Stomach (tissue), 9 donors: ENCODE data around the gene KRT76. TPM values are rescaled to one million over a fixed set of nuclear protein-coding genes. Genes with fewer than 3 reads are reported as not detected.

Experiments used
- DNase-seq, 2 donors: peaks; one replicate each; pipeline versions ENCODE4 v3.0.0 to v3.0.0-alpha.2; 2013 to 2019
- H3K27ac ChIP-seq, 5 donors: fragments of 200-600 bp in 4 of 5; sonication (generic) in 4 of 5; one replicate each; pipeline ENCODE4 v1.5.1; 2013 to 2019; ENCODE audit warnings: mild to moderate bottlenecking in 1 of 5, moderate library complexity in 1 of 5
- H3K27me3 ChIP-seq, 3 donors: fragments of 200-600 bp; sonication (generic); one replicate each; pipeline ENCODE4 v1.5.1; 2017 to 2019; ENCODE audit warnings: mixed run types in 1 of 3
- H3K36me3 ChIP-seq, 4 donors: fragments of 200-600 bp; sonication (generic); 1 replicate in 3 of 4; 2 replicates in 1 of 4; pipeline ENCODE4 v1.5.1; 2016 to 2019
- H3K4me1 ChIP-seq, 4 donors: fragments of 200-600 bp; sonication (generic); one replicate each; pipeline ENCODE4 v1.5.1; 2016 to 2019
- H3K4me3 ChIP-seq, 4 donors: fragments of 200-600 bp; sonication (generic) in 3 of 4; one replicate each; pipeline ENCODE4 v1.5.1; 2016 to 2019; ENCODE audit warnings: mild to moderate bottlenecking in 1 of 4
- H3K9me3 ChIP-seq, 4 donors: fragments of 200-600 bp; sonication (generic); one replicate each; pipeline ENCODE4 v1.5.1; 2016 to 2019
- EP300 ChIP-seq: sonication (generic); formaldehyde crosslinking; IDR thresholded peaks from one replicate; pipeline ENCODE4 v1.6.1; 2017; ENCODE audit warnings: antibody characterized with exemption
- POLR2A ChIP-seq, 4 donors: fragments of 450-650 bp; IDR thresholded peaks; one replicate each; pipeline ENCODE4 v1.6.1; 2016; ENCODE audit warnings: antibody characterized with exemption in 4 of 4, control low read depth in 2 of 4, mild to moderate bottlenecking in 1 of 4, moderate library complexity in 1 of 4
- POLR2AphosphoS5 ChIP-seq, 3 donors: sonication (generic); formaldehyde crosslinking; IDR thresholded peaks; one replicate each; pipeline ENCODE4 v1.6.1; 2016; ENCODE audit warnings: antibody characterized with exemption in 3 of 3
- WGBS, 5 donors: extraction: QIAGEN DNeasy Blood & Tissue Kit in 3 of 5; methylation state at CpG; one replicate each; pipeline versions ENCODE4 v1.1.5 to v1.1.7; 2013 to 2018; 5-methylcytosine and 5-hydroxymethylcytosine counted together
- intact Hi-C: fragments of 100-400 bp; cut with DNase I; formaldehyde crosslinking; loops from one replicate; pipeline ENCODE4 v1.15.1; 2023; ENCODE audit warnings: low total_unique reads
- polyA plus RNA-seq, 3 donors: library from polyadenylated mRNA; stranded (reverse); fragments of 200-250 nt; gene quantifications; one replicate each; pipeline ENCODE4 v1.2.3, GENCODE V29; 2013
- total RNA-seq, 5 donors: library from RNA; depleted of rRNA; stranded (reverse); fragments of >200 nt; gene quantifications; one replicate each; pipeline versions ENCODE4 v1.1.0 to v1.2.3, GENCODE V29; 2014 to 2016
- TF ChIP-seq, protein P1 (sequence below), 7 experiments: fragments of 450-650 bp in 4 of 7; fragments of 200-600 bp in 3 of 7; sonication (generic) in 3 of 7; IDR thresholded peaks; one replicate each; pipeline ENCODE4 v1.5.1; 2016 to 2019; ENCODE audit warnings: antibody characterized with exemption in 7 of 7, control low read depth in 2 of 7, mild to moderate bottlenecking in 1 of 7
- donor health status: healthy with polysubstance abuse.
- donor health status: Bipolar disorder and iron deficiency.
- donor health status: healthy.

KRT76 gene
- total and polyA plus RNA-seq, 8 donors = not detected

DNA sequence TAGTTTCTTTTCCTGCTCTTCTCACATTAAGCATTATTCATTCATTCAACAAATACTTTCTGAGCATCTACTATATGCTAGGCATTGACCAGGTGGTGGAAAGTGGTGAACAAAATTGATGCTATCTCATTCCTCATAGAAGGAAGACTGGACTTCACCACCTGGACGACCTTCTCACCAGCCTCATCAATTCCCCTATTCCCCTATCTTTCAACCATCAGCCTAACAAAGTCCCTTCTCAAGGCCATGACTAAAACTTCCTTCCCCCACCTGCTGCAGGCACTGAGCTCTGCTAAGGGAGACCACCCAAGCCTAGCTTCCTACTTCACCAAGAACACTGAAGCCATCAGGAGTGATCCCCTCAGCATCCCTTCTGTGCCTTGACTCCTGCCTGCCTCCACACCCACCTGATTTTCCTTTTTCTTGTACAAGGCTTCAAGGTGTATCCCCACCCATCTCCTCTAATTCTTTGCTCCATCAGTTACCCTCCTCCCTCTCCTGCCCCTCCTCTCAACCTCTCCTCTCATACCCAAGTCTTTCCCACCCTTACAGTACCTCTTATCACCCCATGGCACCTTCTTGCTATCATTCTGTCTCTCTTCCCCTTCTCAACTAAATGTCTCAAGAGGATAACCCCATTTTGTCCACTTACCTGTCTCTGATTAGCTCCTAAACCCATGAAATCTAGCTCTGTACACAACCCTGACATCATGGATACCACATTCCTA is 19.5 kb downstream of the KRT76 start:
- H3K4me1 ChIP-seq = no peaks in the 10 kb centered on the region
- intact Hi-C loops = no loop called here
- H3K27ac ChIP-seq = no peak overlapping the region
- no peak for DNase-seq
- peaks cover 0 to 51% (median 5%) of the 10 kb centered on the region in 3 donors for H3K27me3 ChIP-seq
- TF ChIP-seq, protein P1, sequence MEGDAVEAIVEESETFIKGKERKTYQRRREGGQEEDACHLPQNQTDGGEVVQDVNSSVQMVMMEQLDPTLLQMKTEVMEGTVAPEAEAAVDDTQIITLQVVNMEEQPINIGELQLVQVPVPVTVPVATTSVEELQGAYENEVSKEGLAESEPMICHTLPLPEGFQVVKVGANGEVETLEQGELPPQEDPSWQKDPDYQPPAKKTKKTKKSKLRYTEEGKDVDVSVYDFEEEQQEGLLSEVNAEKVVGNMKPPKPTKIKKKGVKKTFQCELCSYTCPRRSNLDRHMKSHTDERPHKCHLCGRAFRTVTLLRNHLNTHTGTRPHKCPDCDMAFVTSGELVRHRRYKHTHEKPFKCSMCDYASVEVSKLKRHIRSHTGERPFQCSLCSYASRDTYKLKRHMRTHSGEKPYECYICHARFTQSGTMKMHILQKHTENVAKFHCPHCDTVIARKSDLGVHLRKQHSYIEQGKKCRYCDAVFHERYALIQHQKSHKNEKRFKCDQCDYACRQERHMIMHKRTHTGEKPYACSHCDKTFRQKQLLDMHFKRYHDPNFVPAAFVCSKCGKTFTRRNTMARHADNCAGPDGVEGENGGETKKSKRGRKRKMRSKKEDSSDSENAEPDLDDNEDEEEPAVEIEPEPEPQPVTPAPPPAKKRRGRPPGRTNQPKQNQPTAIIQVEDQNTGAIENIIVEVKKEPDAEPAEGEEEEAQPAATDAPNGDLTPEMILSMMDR (IDR thresholded peaks at IDR 0.05) = no peak
- TF ChIP-seq EP300 = no peak
- TF ChIP-seq POLR2A (IDR thresholded peaks at IDR 0.05) = no peak
- no peak for TF ChIP-seq POLR2AphosphoS5 (IDR thresholded peaks at IDR 0.05)
- peaks cover 8 to 30% (median 24%) of the 10 kb centered on the region in 4 donors for H3K9me3 ChIP-seq
- 15 to 33% (median 18%) methylated on average over 1 of the region's 1 CpG for WGBS, 5 donors
- no peaks in the 10 kb centered on the region for H3K36me3 ChIP-seq
- H3K4me3 ChIP-seq = no peak overlapping the region

GRCh38 chr12:52756281-52756960 is 20.7 kb downstream of the KRT76 start:
- peaks cover 8 to 20% (median 18%) of the 10 kb centered on the region in 4 donors for H3K9me3 ChIP-seq
- TF ChIP-seq POLR2A (IDR thresholded peaks at IDR 0.05) = no peak
- no peak for TF ChIP-seq POLR2AphosphoS5 (IDR thresholded peaks at IDR 0.05)
- no peak for TF ChIP-seq EP300
- TF ChIP-seq, protein P1 (IDR thresholded peaks at IDR 0.05) = no peak
- intact Hi-C loops = no loop called here
- H3K27ac ChIP-seq = no peak overlapping the region
- no peaks in the 10 kb centered on the region for H3K36me3 ChIP-seq
- DNase-seq = no peak
- no peak overlapping the region for H3K4me3 ChIP-seq
- H3K27me3 ChIP-seq = peaks cover 0 to 60% (median 5%) of the 10 kb centered on the region in 3 donors
- H3K4me1 ChIP-seq = no peaks in the 10 kb centered on the region
- WGBS, 5 donors = 75 to 83% (median 79%) methylated on average over 8 of the region's 8 CpGs

DNA sequence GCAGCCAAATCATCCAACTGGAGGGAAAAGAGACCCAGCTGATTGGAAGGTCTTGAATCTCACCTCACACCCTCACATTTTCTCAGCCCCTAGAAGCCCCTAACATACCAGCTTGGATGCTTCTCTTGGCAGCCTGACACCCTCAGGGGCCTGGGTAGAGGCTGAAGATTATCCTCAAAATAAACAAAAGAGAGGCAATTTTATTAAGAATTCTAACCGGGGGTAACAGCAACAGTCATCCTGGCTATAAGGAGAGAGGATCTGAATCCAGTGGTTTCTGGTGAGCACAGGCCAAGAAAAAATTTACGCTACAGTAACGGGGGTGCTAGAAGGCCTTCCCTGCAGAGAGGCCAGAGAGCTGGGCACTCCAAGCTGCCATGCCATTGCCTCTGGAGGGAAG is 21.6 kb downstream of the KRT76 start:
- Histone ChIP-seq H3K36me3 (no peaks in the 10 kb centered on the region), H3K9me3 (peaks cover 5 to 11% (median 9%) of the 10 kb centered on the region in 4 donors), H3K4me3 (no peak overlapping the region), H3K27ac (no peak overlapping the region), H3K27me3 (peaks cover 0 to 60% (median 5%) of the 10 kb centered on the region in 3 donors), H3K4me1 (no peaks in the 10 kb centered on the region)
- TF ChIP-seq POLR2A (IDR thresholded peaks at IDR 0.05) (no peak), POLR2AphosphoS5 (IDR thresholded peaks at IDR 0.05) (no peak), EP300 (no peak)
- TF ChIP-seq, protein P1 (IDR thresholded peaks at IDR 0.05) = no peak
- DNase-seq = no peak
- 79 to 84% (median 82%) methylated on average over 3 of the region's 3 CpGs for whole genome bisulfite sequencing, 5 donors
- intact Hi-C loops = no loop called here

DNA sequence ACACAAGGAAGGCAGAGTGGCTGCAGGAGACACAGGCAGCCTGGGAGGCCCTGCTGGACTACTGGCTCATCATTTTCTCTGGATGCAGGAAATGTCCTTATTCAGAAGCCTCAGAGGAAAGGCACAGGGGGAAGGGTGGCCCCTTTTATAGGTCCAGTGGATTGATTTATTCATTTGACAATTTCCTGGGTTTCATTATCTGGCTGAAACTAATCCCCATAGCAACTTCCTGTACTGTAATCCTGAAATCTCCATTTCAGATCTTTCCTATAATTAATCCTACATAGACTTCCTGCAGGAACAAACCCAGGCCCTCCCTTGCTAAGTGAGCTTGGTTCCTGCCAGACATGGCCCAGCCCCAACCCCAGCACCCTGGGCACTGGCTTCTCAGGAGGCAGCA is 23.0 kb downstream of the KRT76 start:
- Histone ChIP-seq H3K27ac (no peak overlapping the region), H3K36me3 (no peaks in the 10 kb centered on the region), H3K9me3 (no peaks in the 10 kb centered on the region), H3K4me3 (no peak overlapping the region), H3K4me1 (no peaks in the 10 kb centered on the region), H3K27me3 (peaks cover 0 to 60% (median 5%) of the 10 kb centered on the region in 3 donors)
- intact Hi-C loops = no loop called here
- DNase-seq = no peak
- TF ChIP-seq, protein P1 (IDR thresholded peaks at IDR 0.05) = no peak
- TF ChIP-seq POLR2AphosphoS5 (IDR thresholded peaks at IDR 0.05) (no peak), EP300 (no peak), POLR2A (IDR thresholded peaks at IDR 0.05) (no peak)
